ENCODE measurements around the gene MRPL9.

MRPL9 gene

GRCh38 chr1:151763990-151764389 is 694 bp upstream of the MRPL9 start:
- H3K9ac ChIP-seq (ENCODE audit: low read length) = peak overlapping the region; percentile 95
- no peaks in the 10 kb centered on the region for H3K9me3 ChIP-seq (ENCODE audit: control insufficient read depth, low read length)
- H3K14ac ChIP-seq (ENCODE audit: low read length in 2 of 2) = no peak overlapping the region
- H3K27ac ChIP-seq (ENCODE audit: low read length, poor library complexity, severe bottlenecking) = no peak overlapping the region
- no peak overlapping the region for H3K4ac ChIP-seq (ENCODE audit: low read depth in 1 of 2, low read length in 2 of 2)
- WGBS = 92% methylated on average over 10 of the region's 10 CpGs
- H2BK12ac ChIP-seq (ENCODE audit: low read length in 2 of 2) = no peak overlapping the region
- no peak overlapping the region for H2BK5ac ChIP-seq (ENCODE audit: low read depth, low read length, poor library complexity, severe bottlenecking)
- H3K27me3 ChIP-seq (ENCODE audit: control insufficient read depth in 1 of 2, insufficient read depth in 1 of 2, low read length in 2 of 2) = no peaks in the 10 kb centered on the region
- no peak overlapping the region for H2BK15ac ChIP-seq (ENCODE audit: low read depth, poor library complexity, severe bottlenecking)
- H3K4me1 ChIP-seq (ENCODE audit: control insufficient read depth, insufficient read depth, low read depth, low read length) = peaks cover 2% of the 10 kb centered on the region
- peak overlapping the region; percentile 93 for H2AFZ ChIP-seq (ENCODE audit: low read depth, low read length)
- peak overlapping the region; percentile 71 for H3K4me2 ChIP-seq (ENCODE audit: low read length, poor library complexity, severe bottlenecking)
- H3K36me3 ChIP-seq (ENCODE audit: control insufficient read depth in 1 of 2, insufficient read depth in 2 of 2, low read depth in 1 of 2, low read length in 2 of 2) = peaks cover 18 to 32% of the 10 kb centered on the region in 2 experiments
- H2AK5ac ChIP-seq (ENCODE audit: low read length, severe bottlenecking) = no peak overlapping the region
- H3K79me1 ChIP-seq (replicated peaks; ENCODE audit: low read length, poor library complexity, severe bottlenecking) = peaks cover 7% of the 10 kb centered on the region
- H3K18ac ChIP-seq (ENCODE audit: low read depth in 1 of 2, low read length in 2 of 2) = peak overlapping the region in 1 of 2 experiments; percentile 77
- H2BK120ac ChIP-seq (ENCODE audit: low read depth, low read length) = no peak overlapping the region
- no peak overlapping the region for H3K23ac ChIP-seq (ENCODE audit: low read length in 2 of 2)
- H4K91ac ChIP-seq (ENCODE audit: low read length) = no peak overlapping the region
- DNase-seq = no peak
- H4K8ac ChIP-seq (ENCODE audit: low read length) = peak overlapping the region; percentile 83
- H3K4me3 ChIP-seq (ENCODE audit: insufficient read depth in 1 of 2, low read depth in 1 of 2, low read length in 2 of 2) = peak overlapping the region in 1 of 2 experiments; percentile 85

- H3K9ac ChIP-seq (ENCODE audit: low read length) = no peak overlapping the region
- no peak overlapping the region for H3K4me3 ChIP-seq (ENCODE audit: insufficient read depth in 1 of 2, low read depth in 1 of 2, low read length in 2 of 2)
- no peak overlapping the region for H2BK120ac ChIP-seq (ENCODE audit: low read depth, low read length)
- no peaks in the 10 kb centered on the region for H3K9me3 ChIP-seq (ENCODE audit: control insufficient read depth, low read length)
- no peak overlapping the region for H2AK5ac ChIP-seq (ENCODE audit: low read length, severe bottlenecking)
- no peaks in the 10 kb centered on the region for H3K27me3 ChIP-seq (ENCODE audit: control insufficient read depth in 1 of 2, insufficient read depth in 1 of 2, low read length in 2 of 2)
- H3K4me2 ChIP-seq (ENCODE audit: low read length, poor library complexity, severe bottlenecking) = no peak overlapping the region
- no peak overlapping the region for H2BK12ac ChIP-seq (ENCODE audit: low read length in 2 of 2)
- H3K27ac ChIP-seq (ENCODE audit: low read length, poor library complexity, severe bottlenecking) = no peak overlapping the region
- no peak overlapping the region for H3K4ac ChIP-seq (ENCODE audit: low read depth in 1 of 2, low read length in 2 of 2)
- no peak overlapping the region for H3K23ac ChIP-seq (ENCODE audit: low read length in 2 of 2)
- no peak overlapping the region for H2BK15ac ChIP-seq (ENCODE audit: low read depth, poor library complexity, severe bottlenecking)
- H3K4me1 ChIP-seq (ENCODE audit: control insufficient read depth, insufficient read depth, low read depth, low read length) = peaks cover 2% of the 10 kb centered on the region
- 93% methylated on average over 7 of the region's 7 CpGs for WGBS
- H4K91ac ChIP-seq (ENCODE audit: low read length) = no peak overlapping the region
- H3K79me1 ChIP-seq (replicated peaks; ENCODE audit: low read length, poor library complexity, severe bottlenecking) = peaks cover 7% of the 10 kb centered on the region
- no peak overlapping the region for H2AFZ ChIP-seq (ENCODE audit: low read depth, low read length)
- H3K18ac ChIP-seq (ENCODE audit: low read depth in 1 of 2, low read length in 2 of 2) = no peak overlapping the region
- H2BK5ac ChIP-seq (ENCODE audit: low read depth, low read length, poor library complexity, severe bottlenecking) = no peak overlapping the region
- peaks cover 23 to 54% of the 10 kb centered on the region in 2 experiments for H3K36me3 ChIP-seq (ENCODE audit: control insufficient read depth in 1 of 2, insufficient read depth in 2 of 2, low read depth in 1 of 2, low read length in 2 of 2)
- no peak overlapping the region for H3K14ac ChIP-seq (ENCODE audit: low read length in 2 of 2)
- H4K8ac ChIP-seq (ENCODE audit: low read length) = no peak overlapping the region
- DNase-seq = no peak
Observed at GRCh38 chr1:151760597-151761385, 2.5 kb downstream of the MRPL9 start.

- Histone ChIP-seq H3K36me3 (ENCODE audit: control insufficient read depth in 1 of 2, insufficient read depth in 2 of 2, low read depth in 1 of 2, low read length in 2 of 2) (peaks cover 23 to 58% of the 10 kb centered on the region in 2 experiments), H3K9ac (ENCODE audit: low read length) (no peak overlapping the region), H2BK12ac (ENCODE audit: low read length in 2 of 2) (no peak overlapping the region), H3K4me3 (ENCODE audit: insufficient read depth in 1 of 2, low read depth in 1 of 2, low read length in 2 of 2) (no peak overlapping the region), H2BK15ac (ENCODE audit: low read depth, poor library complexity, severe bottlenecking) (no peak overlapping the region), H4K8ac (ENCODE audit: low read length) (no peak overlapping the region), H2BK5ac (ENCODE audit: low read depth, low read length, poor library complexity, severe bottlenecking) (no peak overlapping the region), H2AK5ac (ENCODE audit: low read length, severe bottlenecking) (no peak overlapping the region), H3K4ac (ENCODE audit: low read depth in 1 of 2, low read length in 2 of 2) (no peak overlapping the region), H3K27ac (ENCODE audit: low read length, poor library complexity, severe bottlenecking) (no peak overlapping the region), H3K79me1 (replicated peaks; ENCODE audit: low read length, poor library complexity, severe bottlenecking) (peaks cover 5% of the 10 kb centered on the region), H3K4me1 (ENCODE audit: control insufficient read depth, insufficient read depth, low read depth, low read length) (peaks cover 2% of the 10 kb centered on the region), H3K14ac (ENCODE audit: low read length in 2 of 2) (no peak overlapping the region), H2AFZ (ENCODE audit: low read depth, low read length) (no peak overlapping the region), H3K9me3 (ENCODE audit: control insufficient read depth, low read length) (no peaks in the 10 kb centered on the region), H2BK120ac (ENCODE audit: low read depth, low read length) (no peak overlapping the region), H4K91ac (ENCODE audit: low read length) (no peak overlapping the region), H3K18ac (ENCODE audit: low read depth in 1 of 2, low read length in 2 of 2) (no peak overlapping the region), H3K23ac (ENCODE audit: low read length in 2 of 2) (no peak overlapping the region), H3K27me3 (ENCODE audit: control insufficient read depth in 1 of 2, insufficient read depth in 1 of 2, low read length in 2 of 2) (no peaks in the 10 kb centered on the region), H3K4me2 (ENCODE audit: low read length, poor library complexity, severe bottlenecking) (no peak overlapping the region)
- no peak for DNase-seq
Observed at GRCh38 chr1:151759241-151759640, 4.1 kb downstream of the MRPL9 start.

GRCh38 chr1:151756291-151756690 is 7.0 kb downstream of the MRPL9 start:
- WGBS = 6% methylated on average over 1 of the region's 1 CpG
- H3K18ac ChIP-seq (ENCODE audit: low read depth in 1 of 2, low read length in 2 of 2) = no peak overlapping the region
- no peak overlapping the region for H2AFZ ChIP-seq (ENCODE audit: low read depth, low read length)
- H3K4me2 ChIP-seq (ENCODE audit: low read length, poor library complexity, severe bottlenecking) = no peak overlapping the region
- no peak overlapping the region for H3K27ac ChIP-seq (ENCODE audit: low read length, poor library complexity, severe bottlenecking)
- H2BK12ac ChIP-seq (ENCODE audit: low read length in 2 of 2) = no peak overlapping the region
- H3K4me1 ChIP-seq (ENCODE audit: control insufficient read depth, insufficient read depth, low read depth, low read length) = no peaks in the 10 kb centered on the region
- H3K79me1 ChIP-seq (replicated peaks; ENCODE audit: low read length, poor library complexity, severe bottlenecking) = no peaks in the 10 kb centered on the region
- H3K23ac ChIP-seq (ENCODE audit: low read length in 2 of 2) = no peak overlapping the region
- no peak overlapping the region for H4K8ac ChIP-seq (ENCODE audit: low read length)
- H2BK15ac ChIP-seq (ENCODE audit: low read depth, poor library complexity, severe bottlenecking) = no peak overlapping the region
- peaks cover 17 to 47% of the 10 kb centered on the region in 2 experiments for H3K36me3 ChIP-seq (ENCODE audit: control insufficient read depth in 1 of 2, insufficient read depth in 2 of 2, low read depth in 1 of 2, low read length in 2 of 2)
- no peak overlapping the region for H2AK5ac ChIP-seq (ENCODE audit: low read length, severe bottlenecking)
- H3K4ac ChIP-seq (ENCODE audit: low read depth in 1 of 2, low read length in 2 of 2) = no peak overlapping the region
- no peak overlapping the region for H3K14ac ChIP-seq (ENCODE audit: low read length in 2 of 2)
- H3K9me3 ChIP-seq (ENCODE audit: control insufficient read depth, low read length) = no peaks in the 10 kb centered on the region
- no peak overlapping the region for H2BK120ac ChIP-seq (ENCODE audit: low read depth, low read length)
- H2BK5ac ChIP-seq (ENCODE audit: low read depth, low read length, poor library complexity, severe bottlenecking) = no peak overlapping the region
- H3K9ac ChIP-seq (ENCODE audit: low read length) = no peak overlapping the region
- peak; percentile 15 for DNase-seq
- H3K27me3 ChIP-seq (ENCODE audit: control insufficient read depth in 1 of 2, insufficient read depth in 1 of 2, low read length in 2 of 2) = no peaks in the 10 kb centered on the region
- H4K91ac ChIP-seq (ENCODE audit: low read length) = no peak overlapping the region
- no peak overlapping the region for H3K4me3 ChIP-seq (ENCODE audit: insufficient read depth in 1 of 2, low read depth in 1 of 2, low read length in 2 of 2)
